ENCODE results near the gene PINLYP.

The PINLYP gene

GRCh38 chr19:43624933-43625332 lies 49.3 kb downstream of the PINLYP start:
- POLR2A ChIA-PET (ENCODE audit: low non-redundant PET): no interaction called here
- CTCF ChIA-PET: interaction anchor here (0.7 to 1.0 kb wide), 2 partner anchors 11 to 70 kb away, joined by 3 to 5 read pairs; no protein-coding TSS in a partner anchor
- TF ChIP-seq CTCF (conservative IDR thresholded peaks at IDR 0.05; ENCODE audit: low read depth): no peak
- DNase-seq (ENCODE audit: low spot score): no peak
- H3K27ac ChIP-seq: no peak overlapping the region

- DNase-seq (ENCODE audit: low spot score): peak; percentile 53
- ChIA-PET CTCF (no interaction called here), POLR2A (ENCODE audit: low non-redundant PET) (no interaction called here)
- no peak overlapping the region for H3K27ac ChIP-seq
- no peak for TF ChIP-seq CTCF (conservative IDR thresholded peaks at IDR 0.05; ENCODE audit: low read depth)
Observed at GRCh38 chr19:43625918-43626579, 50.4 kb downstream of the PINLYP start.

- CTCF ChIA-PET: no interaction called here
- DNase-seq (ENCODE audit: low spot score): no peak
- POLR2A ChIA-PET (ENCODE audit: low non-redundant PET): no interaction called here
Observed at GRCh38 chr19:43626838-43627237, 51.2 kb downstream of the PINLYP start.

GRCh38 chr19:43628646-43629326 lies 53.2 kb downstream of the PINLYP start:
- DNase-seq (ENCODE audit: low spot score): no peak
- CTCF ChIA-PET: interaction anchor here (0.6 kb wide), 1 partner anchor 79 kb away, joined by 3 read pairs; no protein-coding TSS in a partner anchor
- POLR2A ChIA-PET (ENCODE audit: low non-redundant PET): no interaction called here
- H3K27ac ChIP-seq: no peak overlapping the region
- no peak for TF ChIP-seq CTCF (conservative IDR thresholded peaks at IDR 0.05; ENCODE audit: low read depth)

More at GRCh38 chr19:43626838-43627237, 51.2 kb downstream of the PINLYP start:
- no peak for TF ChIP-seq CTCF (conservative IDR thresholded peaks at IDR 0.05; ENCODE audit: low read depth)
- no peak overlapping the region for H3K27ac ChIP-seq

GRCh38 chr19:43631491-43631890 lies 55.9 kb downstream of the PINLYP start:
- CTCF ChIA-PET: no interaction called here

More at GRCh38 chr19:43631491-43631890, 55.9 kb downstream of the PINLYP start:
- POLR2A ChIA-PET (ENCODE audit: low non-redundant PET): no interaction called here
- no peak for TF ChIP-seq CTCF (conservative IDR thresholded peaks at IDR 0.05; ENCODE audit: low read depth)
- no peak overlapping the region for H3K27ac ChIP-seq
- no peak for DNase-seq (ENCODE audit: low spot score)

All from RWPE1 (cell line).